GM19025 (cell line): ENCODE results near the gene PRG3.

Experiments used
- ATAC-seq: cut with Tn5 transposase; IDR thresholded peaks from one replicate; pipeline ENCODE4 v1.9.1; 2021; ENCODE audit warnings: mild to moderate bottlenecking, low read depth, moderate library complexity; ENCODE audit not compliant: unreplicated experiment

PRG3 gene

GRCh38 chr11:57380975-57381374 lies at the start of gene PRG3:
TSS of gene PRG3 (minus strand) at chr11:57381150. CDS start at chr11:57380708, 442 bp downstream.
- ATAC-seq = no peak

GRCh38 chr11:57429946-57430345 lies 49.0 kb upstream of the PRG3 start:
- no peak for ATAC-seq

- no peak for ATAC-seq
These were observed 47.7 kb upstream of the PRG3 start for GRCh38 chr11:57428643-57429042.

GRCh38 chr11:57427727-57428082 lies 46.8 kb upstream of the PRG3 start:
- ATAC-seq = no peak

- ATAC-seq = peak; percentile 47
These were observed 46.2 kb upstream of the PRG3 start, which contains the start of gene SLC43A3 for GRCh38 chr11:57426929-57427726. TSS of gene SLC43A3 (minus strand) at chr11:57427121. CDS start at chr11:57426172, 949 bp downstream.

GRCh38 chr11:57426439-57426928 lies 45.5 kb upstream of the PRG3 start:
- no peak for ATAC-seq

GRCh38 chr11:57425565-57426438 lies 44.9 kb upstream of the PRG3 start:
- no peak for ATAC-seq

GRCh38 chr11:57424792-57425564 lies 44.0 kb upstream of the PRG3 start:
- ATAC-seq = peak; percentile 89

GRCh38 chr11:57424137-57424791 lies 43.3 kb upstream of the PRG3 start:
- ATAC-seq = no peak

GRCh38 chr11:57422669-57423068 lies 41.7 kb upstream of the PRG3 start:
- no peak for ATAC-seq

- ATAC-seq = no peak
These were observed 40.9 kb upstream of the PRG3 start for GRCh38 chr11:57421805-57422204.

- ATAC-seq = no peak
These were observed 40.1 kb upstream of the PRG3 start for GRCh38 chr11:57421066-57421465.

GRCh38 chr11:57419146-57419545 lies 38.2 kb upstream of the PRG3 start:
- ATAC-seq = no peak

GRCh38 chr11:57418131-57418530 lies 37.2 kb upstream of the PRG3 start:
- ATAC-seq = no peak

- ATAC-seq = no peak
These were observed 36.1 kb upstream of the PRG3 start for GRCh38 chr11:57417056-57417455.

- no peak for ATAC-seq
These were observed 35.5 kb upstream of the PRG3 start for GRCh38 chr11:57416436-57416835.

GRCh38 chr11:57414612-57415212 lies 33.8 kb upstream of the PRG3 start:
- ATAC-seq = no peak

GRCh38 chr11:57413681-57414080 lies 32.7 kb upstream of the PRG3 start:
- no peak for ATAC-seq

GRCh38 chr11:57410287-57410686 lies 29.3 kb upstream of the PRG3 start:
- no peak for ATAC-seq
